ENCODE results near the gene TBCD.

The TBCD gene

DNA sequence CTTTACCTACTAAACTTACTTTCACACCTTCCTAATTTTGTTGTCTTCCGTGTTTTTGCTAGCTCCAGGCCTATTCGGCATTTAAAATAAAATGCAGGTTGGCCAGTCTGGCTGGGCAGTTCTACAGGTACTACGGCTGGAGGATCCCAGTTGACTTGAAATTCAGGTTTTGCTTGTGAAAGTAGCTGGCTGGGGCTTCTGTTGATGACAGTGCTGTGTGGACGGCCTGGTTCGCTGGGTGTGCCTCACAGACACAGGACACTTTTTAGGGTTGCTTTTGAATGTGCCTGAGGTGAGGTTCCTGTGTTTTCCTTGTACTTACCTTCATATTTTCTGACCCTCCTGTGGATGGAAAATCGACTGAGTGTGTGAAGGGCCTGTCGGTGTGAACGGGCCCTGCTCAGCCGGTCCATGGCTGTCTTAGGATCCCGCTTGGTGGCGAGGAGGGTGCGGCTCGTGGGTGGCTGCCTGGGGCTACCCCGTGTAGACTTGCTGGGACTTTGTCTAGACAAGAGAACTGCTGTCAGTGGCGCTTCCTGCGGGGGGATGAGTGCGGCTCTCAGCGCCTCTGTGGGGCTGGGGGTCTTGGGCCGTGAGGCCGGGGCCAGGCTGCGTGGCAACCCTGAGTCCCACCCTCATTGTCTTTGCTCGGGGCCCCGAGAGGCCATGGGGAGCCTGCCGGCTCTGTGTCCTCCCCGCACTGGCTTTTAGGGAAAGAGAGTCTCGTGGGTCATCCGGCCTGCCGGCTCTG is 106.7 kb downstream of the TBCD start:
- DNase-seq (ENCODE audit: low read depth in 2 of 2) = no peak

DNA sequence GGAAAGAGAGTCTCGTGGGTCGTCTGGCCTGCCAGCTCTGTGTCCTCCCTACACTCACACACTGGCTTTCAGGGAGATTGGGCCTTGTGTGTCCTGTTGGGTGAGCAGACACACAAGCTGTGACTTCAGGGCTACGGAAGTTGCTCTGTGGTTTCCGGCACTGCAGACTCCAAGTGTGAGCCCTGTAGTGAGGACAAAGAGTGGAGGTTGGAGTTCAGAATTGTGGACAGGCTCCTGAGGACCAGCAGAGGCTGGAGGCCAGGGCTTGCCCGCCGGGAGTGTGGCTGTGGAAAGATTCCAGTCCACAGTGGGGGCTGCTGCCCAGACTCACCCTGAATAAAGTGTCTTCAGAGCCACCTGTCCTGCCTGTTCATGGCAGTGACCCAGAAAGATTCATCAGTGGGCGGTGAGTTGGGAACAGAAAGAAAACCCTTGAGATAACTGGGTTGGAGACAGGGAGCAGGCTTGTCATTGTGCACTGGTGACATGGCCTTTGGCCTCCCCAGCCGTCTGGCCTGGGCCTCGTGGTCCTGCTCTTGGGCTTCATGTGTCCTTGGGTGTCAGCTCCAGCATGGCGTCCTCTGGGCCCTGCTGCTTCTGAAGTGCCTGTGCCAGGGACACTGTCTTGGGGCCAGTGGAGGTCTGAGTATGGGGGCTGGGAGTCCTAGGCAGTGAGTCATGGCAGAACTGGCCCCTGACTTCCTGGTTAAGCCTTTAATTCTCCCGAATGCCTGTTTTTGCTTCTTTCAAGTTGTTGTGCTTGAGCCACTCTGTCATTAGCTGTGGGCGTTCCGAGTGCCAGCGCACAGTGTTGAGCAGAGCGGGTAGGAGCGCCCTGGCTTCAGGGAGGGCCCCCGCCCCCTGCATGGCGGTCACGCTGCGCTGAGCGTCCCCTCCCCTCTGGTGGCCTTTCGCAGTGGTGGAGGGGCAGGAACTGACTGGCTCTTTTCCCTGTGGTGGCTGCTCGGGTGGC is 107.9 kb downstream of the TBCD start:
- peak; percentile 43 to 58 for DNase-seq (ENCODE audit: low read depth in 2 of 2)

DNA sequence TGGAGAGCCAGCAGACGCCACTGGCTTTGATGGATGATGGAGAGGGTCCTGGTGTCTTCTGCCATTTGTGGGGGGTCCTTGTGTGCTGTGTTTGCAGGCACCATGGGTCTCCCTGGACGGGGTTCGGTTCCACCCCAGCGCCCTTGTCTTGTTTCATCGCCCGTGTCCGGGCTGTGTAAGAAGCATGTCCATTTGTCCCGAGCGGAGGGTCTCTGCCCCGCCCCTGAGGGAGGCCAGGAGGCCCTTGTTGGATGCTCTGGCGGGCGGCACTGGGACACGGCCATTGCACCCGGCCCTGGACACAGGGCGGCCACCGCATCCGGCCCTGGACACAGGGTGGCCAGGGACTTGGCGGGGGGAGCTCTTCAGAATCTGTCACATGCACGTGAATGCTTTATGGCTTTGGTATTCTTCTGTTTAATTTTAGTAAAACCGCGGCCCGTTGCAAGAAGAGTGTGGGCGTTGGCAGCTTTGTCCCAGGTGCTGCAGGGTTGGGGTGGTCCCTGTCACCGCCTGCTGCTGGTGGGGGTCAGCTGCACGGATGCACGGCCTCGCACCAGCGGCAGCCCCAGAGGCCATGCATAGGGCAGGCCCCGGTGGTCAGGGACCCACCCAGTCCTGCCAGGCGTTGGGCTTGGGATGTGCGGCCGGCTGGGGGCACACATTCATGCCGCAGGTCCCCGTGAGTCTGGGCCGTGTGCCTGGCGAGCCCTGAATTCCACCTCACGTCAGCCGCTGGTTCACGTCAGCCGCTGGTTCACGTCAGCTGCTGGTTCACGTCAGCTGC is 108.9 kb downstream of the TBCD start:
- no peak for DNase-seq (ENCODE audit: low read depth in 2 of 2)

DNA sequence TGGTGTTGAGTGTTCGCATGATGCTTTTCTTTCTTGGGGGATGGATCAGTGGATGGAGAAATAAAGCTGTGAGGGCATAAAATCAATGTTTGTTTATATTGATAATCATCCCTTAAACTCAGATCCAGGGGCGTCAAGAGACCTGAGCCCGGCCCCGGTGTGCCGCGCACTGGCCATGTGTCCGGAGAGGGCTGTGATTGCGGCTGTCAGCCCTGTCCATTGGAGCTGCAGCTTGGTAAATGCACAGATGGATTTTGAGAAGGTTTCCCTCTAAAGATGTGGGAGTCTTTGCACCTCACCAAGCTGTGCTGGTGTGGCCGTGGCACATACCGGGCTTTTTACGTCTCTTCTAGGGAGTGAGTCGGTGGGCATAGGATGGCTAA is 109.5 kb downstream of the TBCD start:
- no peak for DNase-seq (ENCODE audit: low read depth in 2 of 2)

DNA sequence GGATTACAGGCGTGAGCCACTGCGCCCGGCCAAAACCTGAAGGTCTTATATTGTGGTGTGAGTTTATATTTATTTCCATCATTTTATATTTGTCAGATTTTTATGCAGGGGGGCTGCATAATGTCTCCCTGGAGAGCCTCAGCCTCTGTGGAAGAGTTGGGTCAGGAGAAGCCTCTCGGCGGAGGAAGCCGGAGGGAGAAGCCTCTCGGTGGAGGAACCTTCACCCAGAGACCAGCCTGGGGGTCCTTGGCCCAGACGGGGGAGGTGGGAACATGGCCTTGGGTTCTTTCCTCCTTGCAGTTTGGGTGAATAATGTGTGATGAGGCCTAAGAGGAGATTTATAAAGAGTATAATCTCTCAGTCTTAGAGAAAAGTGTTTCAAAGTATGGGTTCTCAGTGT is 110.3 kb downstream of the TBCD start:
- no peak for DNase-seq (ENCODE audit: low read depth in 2 of 2)

DNA sequence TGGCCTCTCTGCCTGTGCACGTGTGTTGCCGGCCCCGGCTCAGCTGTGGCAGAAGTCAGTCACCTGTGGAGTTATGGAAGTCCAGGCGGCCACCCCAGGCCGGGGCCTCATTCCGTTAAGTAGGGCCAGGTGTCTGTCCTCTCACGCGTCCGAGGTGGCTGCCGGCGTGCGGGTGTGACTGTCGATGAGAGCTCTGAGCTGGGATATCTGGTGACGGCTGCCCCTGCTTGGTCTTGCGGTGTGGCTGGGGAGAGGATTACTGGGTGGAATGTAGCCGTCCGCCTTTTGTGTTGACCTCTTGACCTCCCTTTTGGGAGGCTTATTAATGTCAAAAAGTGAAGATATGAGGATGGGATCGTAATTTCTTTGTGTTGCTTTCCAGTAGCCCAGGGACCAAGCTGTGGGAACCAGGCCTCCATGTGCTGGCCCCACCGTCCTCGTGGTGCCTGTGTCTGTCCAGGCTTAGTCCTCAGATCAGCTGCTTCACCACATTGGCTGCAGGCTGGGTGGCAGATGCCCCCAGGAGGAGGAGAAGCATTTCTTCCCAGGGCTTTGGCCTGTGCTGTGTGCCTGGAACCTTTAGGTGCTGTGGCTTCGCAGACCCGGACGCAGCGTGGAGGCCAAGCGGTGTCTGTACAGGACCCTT is 111.0 kb downstream of the TBCD start:
- no peak for DNase-seq (ENCODE audit: low read depth in 2 of 2)

DNA sequence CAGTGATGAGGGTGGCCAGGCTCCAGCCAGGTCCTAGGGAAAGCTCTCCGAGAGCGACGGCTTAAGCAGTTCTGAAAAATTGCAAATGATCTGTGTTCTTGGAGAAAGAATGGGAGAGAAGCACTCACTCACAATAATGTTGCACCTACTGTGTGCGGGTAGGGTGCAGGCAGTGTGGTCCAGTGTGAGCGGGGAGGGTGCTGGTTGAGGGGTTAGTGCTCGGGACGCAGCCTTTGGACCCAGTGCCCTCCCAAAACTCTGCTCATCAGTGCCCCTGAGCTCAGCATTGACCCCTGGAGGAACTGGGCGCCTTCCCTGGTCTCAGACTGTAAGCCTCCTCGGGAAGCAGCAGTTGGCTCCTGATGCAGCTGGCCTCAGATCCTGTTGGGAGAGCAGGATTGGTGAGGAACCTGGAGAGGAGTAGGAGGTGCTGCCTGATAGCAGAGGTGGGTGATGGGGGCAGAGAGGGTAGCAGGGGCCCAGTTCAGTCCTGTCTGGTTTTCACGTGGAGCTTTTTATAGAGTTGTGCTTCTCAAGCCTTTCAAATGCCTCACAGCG is 111.6 kb downstream of the TBCD start:
- no peak for DNase-seq (ENCODE audit: low read depth in 2 of 2)

DNA sequence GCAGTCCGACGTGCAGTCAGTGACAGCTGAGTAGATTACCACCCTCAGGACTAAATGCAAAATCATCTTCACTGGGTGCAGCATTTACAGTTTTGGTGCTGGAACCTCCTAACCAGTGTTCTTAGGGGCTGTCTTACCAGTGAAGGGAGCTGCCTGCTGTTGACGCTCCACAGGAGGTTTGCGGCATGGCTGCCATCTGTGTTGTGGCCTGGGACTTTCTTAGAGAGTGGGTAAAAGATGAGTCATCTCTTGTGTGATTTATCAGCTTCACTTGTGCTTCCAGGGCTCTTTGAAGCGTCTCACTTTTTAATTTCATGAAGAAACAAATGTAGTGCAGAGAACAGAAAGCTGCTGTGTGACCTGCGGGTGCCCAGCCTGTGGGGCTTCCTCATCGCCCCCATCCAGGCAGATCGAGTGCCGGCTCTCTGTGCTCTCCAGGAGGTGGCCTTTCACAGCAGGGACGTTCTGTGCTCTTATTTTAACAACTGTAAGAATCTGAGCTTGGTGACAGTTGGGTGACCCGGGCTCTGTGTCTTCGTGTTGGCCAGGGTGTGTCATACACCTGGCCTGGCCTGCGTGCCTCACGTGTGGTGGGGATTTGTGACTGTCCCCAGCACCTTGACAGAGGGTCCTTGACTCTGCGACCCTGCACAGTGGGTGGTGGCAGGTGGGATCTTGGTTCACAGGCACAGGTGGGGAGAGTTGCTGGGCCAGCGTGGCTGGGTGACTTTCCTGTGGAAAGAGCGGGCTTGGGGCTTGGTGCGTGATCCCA is 112.3 kb downstream of the TBCD start:
- peak; percentile 80 to 83 for DNase-seq (ENCODE audit: low read depth in 2 of 2)

DNA sequence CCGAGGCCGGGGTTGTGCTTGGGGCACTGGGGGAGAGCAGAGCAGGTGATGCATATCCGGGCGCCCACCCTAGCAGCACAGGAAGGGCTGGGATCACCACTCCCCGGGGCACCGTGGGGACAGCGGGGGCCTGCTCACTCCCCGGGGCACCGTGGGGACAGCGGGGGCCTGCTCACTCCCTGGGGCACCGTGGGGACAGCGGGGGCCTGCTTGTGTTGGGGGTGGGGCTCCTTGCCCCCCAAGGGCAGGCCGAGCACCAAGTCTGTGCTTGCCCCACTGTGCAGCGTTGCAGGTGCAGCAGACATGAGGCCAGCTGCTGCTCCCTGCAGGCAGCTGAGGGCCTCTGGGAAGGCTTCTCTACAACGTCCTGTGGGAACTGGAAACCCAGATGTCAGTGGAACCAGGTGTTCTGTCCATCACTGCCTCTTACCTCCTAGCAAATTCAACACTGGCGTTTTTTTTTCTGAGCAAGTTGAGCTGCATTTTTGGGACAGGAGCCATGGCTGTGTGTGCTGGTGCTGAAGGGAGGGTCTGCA is 112.9 kb downstream of the TBCD start:
- no peak for DNase-seq (ENCODE audit: low read depth in 2 of 2)

DNA sequence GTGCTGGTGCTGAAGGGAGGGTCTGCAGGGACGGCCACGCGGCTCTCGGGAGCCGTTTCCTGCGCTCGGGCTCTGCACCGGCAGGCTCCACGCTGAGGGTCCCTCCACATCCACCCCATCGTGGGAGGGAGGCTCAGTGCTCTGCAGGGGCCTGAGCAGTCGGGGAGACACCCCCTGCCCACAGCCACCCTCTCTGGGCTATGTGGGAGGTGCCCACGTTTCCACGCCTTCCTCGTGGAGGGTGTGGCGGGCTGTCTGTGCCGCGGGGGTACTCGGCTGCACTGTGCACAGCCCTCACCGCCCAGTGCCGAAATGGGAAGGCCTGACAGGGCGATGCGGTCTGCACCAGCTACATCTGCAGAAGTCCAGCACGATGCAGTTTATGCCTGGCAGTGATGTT is 113.4 kb downstream of the TBCD start:
- DNase-seq (ENCODE audit: low read depth in 2 of 2) = no peak

DNA sequence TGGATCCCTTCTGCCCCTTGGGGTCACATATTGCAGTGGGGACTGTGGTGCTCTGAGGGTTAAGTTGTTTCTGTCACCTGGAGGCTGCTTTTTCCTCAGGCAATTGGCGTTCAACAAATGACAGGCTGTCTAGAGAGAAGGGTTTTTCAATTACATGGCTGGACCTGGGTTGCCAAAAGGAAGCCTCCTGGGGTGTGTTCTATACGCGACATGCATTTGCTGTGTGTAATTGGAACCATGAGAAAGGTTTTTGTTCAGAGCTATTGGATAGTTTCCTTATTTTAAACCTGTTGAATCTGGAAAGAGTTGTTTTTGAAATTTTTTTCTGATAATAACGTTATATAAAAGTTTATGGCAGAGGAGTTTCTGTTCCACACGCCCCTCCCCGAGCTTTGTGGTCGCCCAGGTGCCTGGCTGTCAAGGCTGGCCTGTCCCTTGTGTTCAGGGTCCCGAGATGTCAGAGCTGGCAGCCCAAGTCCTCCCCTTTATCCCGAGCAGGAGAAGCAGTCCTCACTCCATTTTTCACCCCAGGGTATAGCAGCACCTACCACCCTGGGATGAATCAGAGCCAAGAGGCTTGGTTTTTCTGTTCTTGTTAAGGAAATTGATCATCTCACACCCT is 114.0 kb downstream of the TBCD start:
- DNase-seq (ENCODE audit: low read depth in 2 of 2) = no peak

DNA sequence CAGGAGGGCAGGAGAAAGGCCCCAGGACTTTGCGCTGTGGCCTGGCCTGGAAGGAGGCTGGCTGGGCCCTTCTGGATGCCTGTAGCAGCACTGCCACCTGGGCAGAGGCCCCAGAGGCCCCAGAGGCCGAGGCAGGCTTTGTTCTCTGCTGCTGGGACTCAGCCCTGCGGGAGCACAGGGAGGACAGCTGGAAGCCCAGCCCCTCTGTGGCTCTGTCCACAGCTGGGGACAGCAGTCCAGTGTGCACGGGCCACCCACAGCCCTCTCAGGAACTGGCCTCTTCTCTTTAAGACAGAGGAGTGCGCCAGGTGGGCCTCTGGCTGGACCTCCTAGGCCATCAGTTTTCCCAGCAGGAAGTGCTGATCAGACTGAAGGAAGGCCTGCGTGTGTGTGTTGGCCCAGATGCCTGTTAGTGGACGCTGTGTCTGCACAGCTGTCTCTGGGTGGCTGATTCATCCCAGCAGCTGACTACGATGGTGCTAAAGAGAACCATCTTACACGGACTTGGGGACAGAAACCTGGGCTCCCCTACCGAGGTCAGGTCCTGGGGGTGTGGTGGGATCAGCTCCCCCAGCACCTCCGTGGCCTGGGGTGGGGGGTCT is 114.8 kb downstream of the TBCD start:
- no peak for DNase-seq (ENCODE audit: low read depth in 2 of 2)

DNA sequence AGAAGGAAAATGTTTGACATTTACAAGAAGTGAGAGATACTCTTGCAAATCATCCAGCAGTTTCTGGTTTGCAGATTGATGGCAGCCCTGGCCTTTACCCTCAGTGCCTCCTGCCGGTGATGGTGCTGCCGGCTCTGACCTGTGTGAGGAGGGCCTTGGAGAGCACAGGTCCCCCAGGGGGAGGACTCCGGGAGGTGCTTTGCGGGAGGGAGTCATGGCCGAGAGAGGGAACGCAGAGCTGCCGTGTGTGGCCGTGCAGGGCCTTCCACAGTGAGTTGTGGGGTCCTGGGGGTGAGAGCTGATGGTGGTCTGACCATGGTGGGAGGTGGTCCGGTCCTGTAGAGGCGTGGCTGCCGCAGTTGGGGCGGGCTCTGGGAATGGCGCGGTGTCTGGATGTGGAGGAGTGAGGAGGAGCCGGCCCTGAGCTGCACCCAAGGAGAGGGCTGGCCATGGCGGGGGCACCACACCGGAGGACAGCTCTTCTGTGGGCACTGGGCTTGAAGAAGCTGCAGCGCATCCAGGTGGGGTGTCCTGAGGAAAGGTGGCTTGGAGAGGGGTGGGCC is 116.0 kb downstream of the TBCD start:
- no peak for DNase-seq (ENCODE audit: low read depth in 2 of 2)

DNA sequence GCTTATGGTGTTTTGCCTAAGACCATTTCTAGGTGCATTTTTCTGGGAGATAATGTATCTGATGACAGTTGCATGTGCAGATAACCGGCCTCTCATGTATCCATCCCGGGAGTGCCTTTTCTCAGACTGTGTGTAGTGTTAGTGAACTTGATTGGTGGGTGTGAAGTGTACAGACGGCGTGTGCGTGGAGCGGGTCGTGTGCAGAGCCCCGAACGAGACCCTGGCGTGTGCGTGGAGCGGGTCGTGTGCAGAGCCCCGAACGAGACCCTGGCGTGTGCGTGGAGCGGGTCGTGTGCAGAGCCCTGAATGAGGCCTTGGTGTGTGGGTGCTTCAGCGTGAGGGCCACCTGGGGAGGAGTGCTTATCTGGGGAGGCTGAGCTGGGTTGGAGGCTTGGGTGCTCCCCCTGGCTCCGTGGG is 116.9 kb downstream of the TBCD start:
- DNase-seq (ENCODE audit: low read depth in 2 of 2) = no peak

DNA sequence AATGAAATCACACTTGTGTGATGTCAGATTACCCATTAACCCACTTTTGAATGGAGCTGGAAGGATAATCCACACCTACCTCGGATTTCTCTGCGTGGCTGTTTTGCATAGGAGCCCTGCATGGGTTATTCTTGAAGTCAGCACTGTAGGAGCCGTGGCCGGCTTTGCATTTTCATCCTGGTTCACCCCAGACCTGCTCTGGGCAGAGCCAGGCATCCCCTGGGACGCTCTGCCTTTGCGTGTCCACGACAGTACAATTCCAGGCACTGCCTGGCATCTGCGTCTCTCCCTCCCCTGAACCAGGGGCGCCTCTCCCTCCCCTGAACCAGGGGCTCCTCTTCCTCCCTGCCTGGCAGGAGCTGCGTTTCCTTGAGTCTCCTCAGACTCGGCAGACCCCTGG is 117.7 kb downstream of the TBCD start:
- no peak for DNase-seq (ENCODE audit: low read depth in 2 of 2)

DNA sequence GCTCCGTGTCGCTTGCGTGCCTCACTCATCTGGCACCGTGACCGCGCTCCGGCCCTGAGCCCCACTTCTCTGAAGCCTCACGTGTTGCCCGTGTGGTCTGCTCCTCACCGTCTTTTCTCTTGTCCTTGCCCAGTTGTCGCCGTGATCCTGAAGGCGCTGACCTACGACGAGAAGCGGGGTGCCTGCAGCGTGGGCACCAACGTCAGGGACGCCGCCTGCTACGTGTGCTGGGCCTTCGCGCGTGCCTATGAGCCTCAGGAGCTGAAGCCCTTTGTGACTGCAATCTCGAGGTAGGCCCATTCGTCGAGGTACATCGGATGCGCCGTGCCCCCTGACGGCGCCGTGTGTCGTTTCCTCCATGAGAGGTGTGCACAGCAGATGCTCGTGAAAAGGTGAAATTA is 118.2 kb downstream of the TBCD start:
- no peak for DNase-seq (ENCODE audit: low read depth in 2 of 2)

DNA sequence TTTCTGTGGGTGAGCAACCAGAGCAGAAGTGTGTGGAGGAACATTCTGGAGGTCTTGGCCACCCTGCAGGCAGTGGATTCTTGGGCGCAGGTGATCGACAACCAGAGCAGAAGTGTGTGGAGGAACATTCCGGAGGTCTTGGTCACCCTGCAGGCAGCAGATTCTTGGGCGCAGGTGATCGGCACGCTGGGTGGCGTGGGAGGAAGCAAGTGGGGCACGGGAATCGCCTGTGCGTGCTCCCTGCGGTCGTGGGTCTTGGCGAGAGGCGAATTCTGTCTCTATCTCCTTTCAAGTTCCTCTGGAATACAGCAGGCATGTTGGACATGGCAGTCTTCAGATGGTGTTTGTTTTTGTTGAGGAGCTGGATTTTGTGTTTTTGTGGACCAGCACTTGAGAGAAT is 118.7 kb downstream of the TBCD start:
- no peak for DNase-seq (ENCODE audit: low read depth in 2 of 2)

DNA sequence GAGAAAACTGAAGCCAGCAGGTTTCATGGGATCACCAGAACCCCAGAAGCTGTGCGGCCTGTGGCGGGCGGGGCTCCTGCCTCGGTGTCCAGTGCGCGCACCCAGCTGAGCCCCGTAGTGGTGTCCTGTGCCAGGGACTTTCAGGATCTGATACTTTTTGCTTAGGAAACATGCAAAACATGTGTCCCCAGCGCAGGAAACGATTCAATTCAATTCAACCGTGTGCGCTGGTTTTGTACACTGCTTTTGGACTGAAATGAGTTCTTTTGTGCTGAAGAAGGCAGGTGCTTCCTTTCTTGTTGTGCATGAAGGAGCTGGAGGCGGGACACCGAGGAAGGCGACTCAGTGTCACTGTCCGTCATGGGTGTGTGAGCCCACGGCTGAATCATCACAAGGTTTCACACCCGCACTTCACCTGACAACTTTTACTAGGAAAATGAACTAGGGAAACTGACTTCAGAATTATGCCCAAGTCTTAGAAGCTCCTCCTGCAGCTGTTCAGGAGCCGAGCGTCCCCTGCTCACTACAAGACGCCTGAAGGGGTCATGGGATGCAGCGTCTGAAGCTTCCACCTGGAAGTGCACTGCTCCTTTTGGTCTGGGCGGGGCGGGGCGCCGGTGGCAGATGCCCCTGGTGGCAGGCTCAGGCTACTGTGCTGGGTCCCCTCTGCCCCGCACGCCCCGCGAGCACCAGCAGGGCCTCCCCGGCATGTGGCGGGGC is 119.4 kb downstream of the TBCD start:
- no peak for DNase-seq (ENCODE audit: low read depth in 2 of 2)

All from stimulated activated CD8-positive, alpha-beta memory T cell treated with anti-CD3 and anti-CD28 coated beads, Interleukin-15, amount 100 ng/mL, for 48 hours (primary cell).